Thoracic aorta (tissue), 2 donors: ENCODE data around the gene GZF1. TPM values are rescaled to one million over a fixed set of nuclear protein-coding genes. Genes with fewer than 3 reads are reported as not detected.

Experiments used
- ATAC-seq: fragments of 150-250 bp; one replicate; pipeline ENCODE4 v1.8.0; 2017; ENCODE audit warnings: low read depth; ENCODE audit not compliant: insufficient number of reproducible peaks, low FRiP score
- DNase-seq: peaks from one replicate; pipeline ENCODE4 v3.0.0-alpha.2; 2020; ENCODE audit warnings: low spot score
- H3K27ac ChIP-seq, 2 donors: fragments of 200-600 bp; sonication (generic); 1 replicate in 1 of 2; 2 replicates in 1 of 2; pipeline ENCODE4 v1.5.1; 2016; ENCODE audit warnings: mild to moderate bottlenecking in 2 of 2, moderate library complexity in 2 of 2
- H3K27me3 ChIP-seq: fragments of 200-600 bp; sonication (generic); replicated peaks from 2 replicates; pipeline ENCODE4 v1.6.0; 2016; ENCODE audit warnings: mild to moderate bottlenecking; ENCODE audit not compliant: insufficient read depth
- H3K36me3 ChIP-seq: fragments of 200-600 bp; sonication (generic); one replicate; pipeline ENCODE4 v1.5.1; 2016
- H3K4me1 ChIP-seq, 2 donors: fragments of 200-600 bp; sonication (generic); 1 replicate in 1 of 2; 2 replicates in 1 of 2; pipeline versions ENCODE4 v1.5.1 to v1.6.0; 2016; ENCODE audit warnings: low read depth in 2 of 2, mild to moderate bottlenecking in 1 of 2; ENCODE audit not compliant: control insufficient read depth in 1 of 2
- H3K4me3 ChIP-seq: fragments of 200-600 bp; sonication (generic); 2 replicates; pipeline ENCODE4 v1.5.1; 2016; ENCODE audit warnings: mild to moderate bottlenecking
- H3K9me3 ChIP-seq: fragments of 200-600 bp; sonication (generic); 2 replicates; pipeline ENCODE4 v1.5.1; 2016
- total RNA-seq, 2 donors: library from RNA; depleted of rRNA; stranded (reverse); fragments of >200 nt; gene quantifications; one replicate each; pipeline versions ENCODE4 v1.1.0 to v1.2.3, GENCODE V29; 2016
- TF ChIP-seq, protein P1 (sequence below): fragments of 200-600 bp; sonication (generic); IDR thresholded peaks from one replicate; pipeline ENCODE4 v1.5.1; 2019; ENCODE audit warnings: antibody characterized with exemption

The GZF1 gene
- total RNA-seq, 2 donors from 2014 or later, result 14.5 to 18.9 TPM

DNA sequence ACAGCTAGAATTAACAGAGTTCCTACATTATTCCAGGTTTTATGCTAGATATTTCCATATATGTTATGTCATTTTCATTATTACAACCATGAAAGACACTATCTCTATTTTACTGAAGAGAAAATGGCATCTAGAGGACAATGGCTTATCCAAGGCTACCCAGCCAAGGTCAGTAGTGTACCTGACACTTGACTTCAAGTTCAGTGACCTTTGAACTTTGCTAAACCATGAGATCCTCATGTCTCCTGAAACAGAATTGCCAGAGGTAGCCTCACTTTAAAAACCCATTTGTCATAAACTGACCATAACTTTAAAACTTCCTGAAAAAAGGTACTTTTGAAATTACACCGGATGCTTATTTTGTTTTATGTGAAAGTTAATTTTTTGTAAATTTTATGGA lies 44.9 kb downstream of the GZF1 start:
- Histone ChIP-seq H3K4me3 (no peak overlapping the region), H3K27ac (no peak overlapping the region), H3K4me1 (peaks cover 3 to 6% of the 10 kb centered on the region in 2 donors), H3K36me3 (no peaks in the 10 kb centered on the region), H3K9me3 (no peaks in the 10 kb centered on the region), H3K27me3 (no peaks in the 10 kb centered on the region)
- no peak for DNase-seq
- no peak for ATAC-seq
- TF ChIP-seq, protein P1, sequence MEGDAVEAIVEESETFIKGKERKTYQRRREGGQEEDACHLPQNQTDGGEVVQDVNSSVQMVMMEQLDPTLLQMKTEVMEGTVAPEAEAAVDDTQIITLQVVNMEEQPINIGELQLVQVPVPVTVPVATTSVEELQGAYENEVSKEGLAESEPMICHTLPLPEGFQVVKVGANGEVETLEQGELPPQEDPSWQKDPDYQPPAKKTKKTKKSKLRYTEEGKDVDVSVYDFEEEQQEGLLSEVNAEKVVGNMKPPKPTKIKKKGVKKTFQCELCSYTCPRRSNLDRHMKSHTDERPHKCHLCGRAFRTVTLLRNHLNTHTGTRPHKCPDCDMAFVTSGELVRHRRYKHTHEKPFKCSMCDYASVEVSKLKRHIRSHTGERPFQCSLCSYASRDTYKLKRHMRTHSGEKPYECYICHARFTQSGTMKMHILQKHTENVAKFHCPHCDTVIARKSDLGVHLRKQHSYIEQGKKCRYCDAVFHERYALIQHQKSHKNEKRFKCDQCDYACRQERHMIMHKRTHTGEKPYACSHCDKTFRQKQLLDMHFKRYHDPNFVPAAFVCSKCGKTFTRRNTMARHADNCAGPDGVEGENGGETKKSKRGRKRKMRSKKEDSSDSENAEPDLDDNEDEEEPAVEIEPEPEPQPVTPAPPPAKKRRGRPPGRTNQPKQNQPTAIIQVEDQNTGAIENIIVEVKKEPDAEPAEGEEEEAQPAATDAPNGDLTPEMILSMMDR, result no peak

DNA sequence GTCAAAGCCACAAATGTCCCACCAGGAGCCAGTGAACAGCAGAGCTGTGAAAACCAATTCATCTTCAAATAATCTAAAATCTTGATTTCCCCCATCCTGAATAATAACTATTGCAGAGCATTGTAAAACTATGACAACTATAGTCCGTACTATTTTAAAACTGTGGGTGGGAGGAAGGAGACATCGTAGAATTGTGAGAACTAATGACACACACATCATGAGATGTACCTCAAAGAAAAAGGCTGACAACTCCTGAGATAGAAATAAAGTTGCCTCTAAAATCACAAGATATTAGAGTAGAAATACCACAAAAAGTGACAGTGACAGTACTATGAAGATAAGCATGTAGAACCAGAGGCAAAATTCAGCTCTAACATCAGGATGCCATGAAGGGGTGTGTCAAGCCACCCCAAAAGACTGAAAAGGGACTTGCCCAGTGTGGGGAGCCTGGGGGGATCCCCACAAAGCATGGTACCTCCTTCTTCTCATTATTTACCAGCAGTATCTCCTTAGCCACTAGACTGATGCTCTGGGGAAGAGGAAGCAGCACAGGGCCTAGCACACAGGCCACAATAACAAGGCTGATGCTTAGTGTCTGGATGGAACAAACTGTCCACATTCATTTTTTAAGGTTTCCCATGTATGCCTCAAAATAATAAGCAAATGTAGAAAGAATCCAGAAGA lies 45.9 kb downstream of the GZF1 start:
- no peak for DNase-seq
- H3K36me3 ChIP-seq, result no peaks in the 10 kb centered on the region
- H3K4me1 ChIP-seq, result peaks cover 7 to 9% of the 10 kb centered on the region in 2 donors
- H3K4me3 ChIP-seq, result no peak overlapping the region
- H3K9me3 ChIP-seq, result no peaks in the 10 kb centered on the region
- H3K27ac ChIP-seq, result no peak overlapping the region
- no peak for ATAC-seq
- TF ChIP-seq, protein P1, result no peak
- no peaks in the 10 kb centered on the region for H3K27me3 ChIP-seq

- no peaks in the 10 kb centered on the region for H3K36me3 ChIP-seq
- TF ChIP-seq, protein P1, result no peak
- no peak overlapping the region for H3K4me3 ChIP-seq
- H3K27ac ChIP-seq, result no peak overlapping the region
- H3K27me3 ChIP-seq, result no peaks in the 10 kb centered on the region
- DNase-seq (no peak), ATAC-seq (no peak)
- H3K4me1 ChIP-seq, result peaks cover 7 to 8% of the 10 kb centered on the region in 2 donors
- no peaks in the 10 kb centered on the region for H3K9me3 ChIP-seq
Observed at GRCh38 chr20:23408957-23409356, 47.0 kb downstream of the GZF1 start.

GRCh38 chr20:23409800-23410199 lies 47.8 kb downstream of the GZF1 start:
- no peak for DNase-seq
- no peak overlapping the region for H3K27ac ChIP-seq
- no peak for ATAC-seq
- no peak overlapping the region for H3K4me3 ChIP-seq
- peaks cover 4 to 7% of the 10 kb centered on the region in 2 donors for H3K4me1 ChIP-seq
- no peaks in the 10 kb centered on the region for H3K36me3 ChIP-seq
- H3K27me3 ChIP-seq, result no peaks in the 10 kb centered on the region
- TF ChIP-seq, protein P1, result no peak
- H3K9me3 ChIP-seq, result no peaks in the 10 kb centered on the region

DNA sequence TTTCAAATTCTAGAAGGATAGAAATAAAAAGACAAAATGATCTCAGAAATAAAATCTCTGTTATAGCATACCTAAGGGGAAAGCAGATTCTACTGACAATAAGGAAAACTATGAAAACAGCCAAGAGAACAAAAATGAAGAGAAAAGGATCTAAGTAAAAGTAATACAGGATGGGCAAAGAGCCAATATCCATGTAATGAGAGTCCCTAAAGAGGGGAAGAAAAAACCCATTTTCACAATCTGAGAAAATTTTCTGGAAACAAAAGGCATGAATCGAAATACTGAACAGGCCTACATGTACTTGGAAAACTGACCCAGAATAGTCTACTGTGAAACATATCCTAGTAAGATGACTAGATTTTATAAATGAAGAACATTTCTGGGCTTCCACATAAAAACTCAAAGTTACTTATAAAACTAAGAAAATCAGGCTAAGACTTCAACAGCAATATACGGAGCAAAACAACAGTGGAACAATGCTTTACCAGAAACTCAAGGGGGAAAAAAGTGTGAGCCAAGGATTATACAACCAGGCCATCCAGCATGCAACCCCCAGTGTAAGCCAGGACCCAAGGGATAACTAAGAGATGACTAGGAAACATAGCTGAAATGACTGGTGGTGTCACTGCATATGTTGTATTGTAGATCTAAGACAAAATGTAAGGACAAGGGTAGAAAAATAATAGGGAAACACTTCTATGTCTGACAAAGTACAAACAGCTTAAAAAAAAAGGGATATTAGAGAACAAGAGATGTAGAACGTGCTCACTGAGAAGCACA lies 49.1 kb downstream of the GZF1 start:
- ATAC-seq (no peak), DNase-seq (no peak)
- Histone ChIP-seq H3K27me3 (no peaks in the 10 kb centered on the region), H3K4me3 (no peak overlapping the region), H3K4me1 (peaks cover 4 to 7% of the 10 kb centered on the region in 2 donors), H3K36me3 (no peaks in the 10 kb centered on the region), H3K9me3 (no peaks in the 10 kb centered on the region), H3K27ac (no peak overlapping the region)
- TF ChIP-seq, protein P1, result no peak
